H7 (cell line): ENCODE measurements around the gene TP53RK. TPM values are rescaled to one million over a fixed set of nuclear protein-coding genes. Genes with fewer than 3 reads are reported as not detected.
"Not testable (repeated sequence)": the region's sequence is repeated elsewhere in the genome, so short reads cannot be mapped to it uniquely, and the experiment has no call there.

Source experiments
- DNase-seq: peaks from one replicate; pipeline ENCODE4 v3.0.0; 2012
- H3K27me3 ChIP-seq: 2 replicates; pipeline ENCODE4 v1.6.0; 2011; ENCODE audit warnings: mild to moderate bottlenecking, low read length; ENCODE audit not compliant: control insufficient read depth, insufficient read depth
- H3K36me3 ChIP-seq: replicated peaks from 2 replicates; pipeline ENCODE4 v1.5.1; 2011; ENCODE audit warnings: low read length; ENCODE audit not compliant: control insufficient read depth, insufficient read depth
- H3K4me3 ChIP-seq: 2 replicates; pipeline ENCODE4 v1.5.1; 2011; ENCODE audit warnings: low read depth, mild to moderate bottlenecking, control low read depth, low read length, moderate library complexity; ENCODE audit not compliant: insufficient read depth
- total RNA-seq: library from RNA; depleted of rRNA; stranded (reverse); fragments of >200 nt; shearing (Covaris generic); gene quantifications from 2 replicates; pipeline ENCODE4 v1.2.3, GENCODE V29; 2014

The TP53RK gene
- total RNA-seq, 1 experiment from 2014 or later, result 20.0 TPM

DNA sequence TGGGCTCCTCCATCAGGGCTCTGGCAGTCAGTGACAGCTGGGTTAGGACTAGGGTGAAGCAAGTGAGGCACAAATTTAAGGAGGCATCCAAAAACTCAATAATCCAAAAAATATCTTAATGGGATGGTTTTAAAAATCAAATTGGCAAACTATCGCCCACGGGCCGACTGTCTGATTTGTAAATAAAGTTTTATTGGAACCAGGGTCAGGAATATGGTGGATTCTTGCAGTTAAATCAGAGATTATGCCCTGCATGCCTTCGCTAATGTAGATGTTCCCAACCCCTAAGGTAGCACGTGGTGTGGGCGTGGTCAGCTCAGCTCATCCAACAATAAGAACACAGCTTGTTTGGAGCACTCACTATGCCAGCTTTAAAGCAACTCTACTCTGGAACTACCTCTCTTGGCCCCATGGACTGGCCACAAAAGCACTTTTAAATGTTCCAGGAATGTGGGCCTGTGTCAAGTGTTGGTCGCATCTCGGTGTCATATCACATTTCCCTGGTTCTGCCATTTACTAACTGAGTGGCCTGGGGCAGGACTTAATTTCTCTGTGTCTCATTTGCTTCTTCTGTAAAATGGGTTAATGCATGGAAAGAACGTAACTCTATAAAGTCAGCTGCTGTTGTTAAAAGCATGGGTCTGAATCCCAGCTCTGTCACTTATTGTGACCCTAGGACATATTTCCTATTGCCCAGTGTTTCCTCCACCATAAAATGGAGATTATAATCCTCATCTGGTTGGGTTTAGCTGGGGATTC, 7.0 kb downstream of the TP53RK start:
- Histone ChIP-seq H3K27me3 (no peaks in the 10 kb centered on the region), H3K36me3 (peaks cover 17% of the 10 kb centered on the region), H3K4me3 (no peak overlapping the region)
- no peak for DNase-seq

DNA sequence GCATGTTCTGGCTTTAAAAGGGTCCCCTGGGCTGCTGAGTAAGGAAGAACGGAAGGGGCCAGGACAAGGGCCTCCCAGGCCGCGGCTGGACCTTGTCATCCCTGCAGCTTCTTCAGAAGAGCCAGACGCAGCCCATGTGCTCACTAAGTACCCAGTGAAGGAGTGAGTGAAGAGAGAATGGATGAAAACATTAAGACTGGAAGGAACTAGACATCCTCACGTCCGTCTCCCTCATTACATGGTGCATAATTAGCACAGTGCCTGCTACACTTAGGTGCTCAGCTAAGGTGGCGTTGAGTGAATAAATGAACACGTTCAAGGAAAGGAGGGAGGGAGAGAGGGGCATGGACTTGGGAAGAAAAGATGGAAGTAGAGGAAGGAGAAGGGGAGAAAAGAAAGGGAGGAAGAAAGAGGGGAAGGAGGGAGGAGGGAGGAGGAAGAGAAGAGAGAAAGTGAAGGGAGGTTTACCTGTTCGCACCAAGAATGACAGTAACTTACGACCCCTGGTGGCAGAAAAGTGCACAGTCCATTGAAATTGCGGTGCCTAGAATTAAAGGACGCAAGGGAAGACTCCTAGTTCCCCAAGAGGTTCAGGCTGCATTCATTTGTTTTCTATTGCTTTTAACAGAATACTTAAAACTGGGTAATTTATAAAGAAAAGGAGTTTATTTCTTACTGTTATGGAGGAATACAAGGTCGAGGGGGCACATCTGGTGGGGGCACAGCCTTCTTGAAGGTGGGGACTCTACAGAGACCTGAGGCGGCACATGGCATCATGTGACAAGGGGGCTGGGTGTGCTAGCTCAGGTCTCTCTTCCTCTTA, 8.0 kb downstream of the TP53RK start:
- Histone ChIP-seq H3K27me3 (no peaks in the 10 kb centered on the region), H3K36me3 (peaks cover 11% of the 10 kb centered on the region), H3K4me3 (no peak overlapping the region)
- peak; percentile 52 for DNase-seq

DNA sequence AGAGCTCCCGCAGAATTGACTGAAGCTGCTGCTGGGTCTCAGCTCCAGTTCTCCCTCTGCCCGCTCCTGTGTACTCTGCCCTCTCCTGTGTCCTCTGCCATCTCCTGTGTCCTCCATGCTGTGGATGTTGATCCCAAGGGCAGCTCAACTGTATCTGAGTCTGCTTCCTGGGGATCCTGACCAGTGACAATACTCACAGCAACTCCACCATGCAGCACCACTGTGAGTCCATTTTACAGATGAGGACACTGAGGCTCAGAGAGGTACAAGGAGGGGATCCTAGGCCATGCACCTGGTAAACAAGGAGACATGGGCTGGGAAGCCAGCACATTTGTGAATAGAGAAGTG, 8.6 kb downstream of the TP53RK start:
- Histone ChIP-seq H3K27me3 (no peaks in the 10 kb centered on the region), H3K36me3 (peaks cover 10% of the 10 kb centered on the region), H3K4me3 (no peak overlapping the region)
- no peak for DNase-seq

DNA sequence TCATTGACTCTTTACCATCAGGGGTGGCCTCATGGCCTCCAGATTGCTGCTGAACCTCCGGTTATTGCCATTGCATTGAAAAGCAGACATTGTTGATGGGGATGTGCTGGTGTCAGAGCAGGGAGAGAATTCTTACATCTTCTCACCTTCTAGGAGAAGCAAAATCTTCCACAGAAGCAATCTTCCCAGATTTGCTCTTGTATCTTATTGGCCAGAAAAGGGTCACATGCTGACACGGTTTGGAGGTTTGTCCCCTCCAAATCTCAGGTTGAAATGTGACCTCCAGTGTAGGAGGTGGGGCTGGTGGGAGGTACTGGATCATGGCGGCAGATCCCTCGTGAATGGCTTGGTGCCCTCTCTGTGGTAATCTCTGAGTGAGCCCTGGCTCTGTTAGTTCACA, 10.7 kb downstream of the TP53RK start:
- Histone ChIP-seq H3K27me3 (no peaks in the 10 kb centered on the region), H3K4me3 (no peak overlapping the region), H3K36me3 (peaks cover 8% of the 10 kb centered on the region)
- DNase-seq, result no peak

DNA sequence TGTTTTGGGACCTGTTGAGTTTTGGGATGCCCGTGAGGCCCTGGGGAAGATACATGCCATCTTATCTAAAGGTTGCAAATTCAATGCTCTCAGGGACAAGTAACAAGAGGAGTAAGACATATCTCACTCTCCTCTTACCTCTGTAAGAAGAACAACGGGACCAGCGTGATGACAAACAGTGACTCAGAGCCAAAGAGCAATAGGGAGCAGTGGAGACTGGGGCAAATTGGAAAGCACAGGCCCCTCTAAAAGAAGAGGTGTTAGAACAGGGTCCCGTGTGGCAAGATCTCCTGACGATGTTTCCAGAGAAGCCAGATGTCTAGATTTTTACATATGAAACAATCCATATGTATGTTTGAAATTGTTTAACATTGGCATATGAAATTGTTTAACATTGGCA, 11.6 kb downstream of the TP53RK start:
- no peak overlapping the region for H3K4me3 ChIP-seq
- H3K36me3 ChIP-seq, result peaks cover 8% of the 10 kb centered on the region
- no peak for DNase-seq
- no peaks in the 10 kb centered on the region for H3K27me3 ChIP-seq

DNA sequence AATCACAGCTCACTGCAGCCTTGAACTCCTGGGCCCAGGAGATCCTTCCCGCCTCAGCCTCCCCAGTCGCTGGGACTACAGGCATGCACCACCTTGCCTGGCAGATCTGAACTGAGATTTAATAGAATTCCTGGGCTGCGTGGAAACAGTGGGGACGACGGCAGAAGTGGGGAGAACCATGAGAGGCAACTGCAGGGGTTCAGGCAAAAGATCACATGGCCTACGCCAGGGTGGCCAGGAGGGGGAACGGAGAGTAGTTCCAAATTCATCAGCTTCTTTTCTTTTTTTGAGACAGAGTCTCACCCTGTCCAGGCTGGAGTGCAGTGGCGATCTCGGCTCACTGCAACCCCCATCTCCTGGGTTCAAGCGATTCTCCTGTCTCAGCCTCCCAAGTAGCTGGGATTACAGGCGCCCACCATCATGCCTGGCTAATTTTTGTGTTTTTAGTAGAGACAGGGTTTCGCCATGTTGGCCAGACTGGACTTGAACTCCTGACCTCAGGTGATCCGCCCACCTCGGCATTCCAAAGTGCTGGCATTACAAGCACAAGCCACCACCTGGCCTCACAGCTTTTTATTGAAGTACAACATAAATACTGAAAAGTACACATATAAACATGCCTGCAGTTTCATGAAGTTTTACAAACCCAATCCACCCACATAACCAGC, 12.5 kb downstream of the TP53RK start:
- not testable (repeated sequence) for H3K27me3 ChIP-seq, DNase-seq, H3K4me3 ChIP-seq, H3K36me3 ChIP-seq

DNA sequence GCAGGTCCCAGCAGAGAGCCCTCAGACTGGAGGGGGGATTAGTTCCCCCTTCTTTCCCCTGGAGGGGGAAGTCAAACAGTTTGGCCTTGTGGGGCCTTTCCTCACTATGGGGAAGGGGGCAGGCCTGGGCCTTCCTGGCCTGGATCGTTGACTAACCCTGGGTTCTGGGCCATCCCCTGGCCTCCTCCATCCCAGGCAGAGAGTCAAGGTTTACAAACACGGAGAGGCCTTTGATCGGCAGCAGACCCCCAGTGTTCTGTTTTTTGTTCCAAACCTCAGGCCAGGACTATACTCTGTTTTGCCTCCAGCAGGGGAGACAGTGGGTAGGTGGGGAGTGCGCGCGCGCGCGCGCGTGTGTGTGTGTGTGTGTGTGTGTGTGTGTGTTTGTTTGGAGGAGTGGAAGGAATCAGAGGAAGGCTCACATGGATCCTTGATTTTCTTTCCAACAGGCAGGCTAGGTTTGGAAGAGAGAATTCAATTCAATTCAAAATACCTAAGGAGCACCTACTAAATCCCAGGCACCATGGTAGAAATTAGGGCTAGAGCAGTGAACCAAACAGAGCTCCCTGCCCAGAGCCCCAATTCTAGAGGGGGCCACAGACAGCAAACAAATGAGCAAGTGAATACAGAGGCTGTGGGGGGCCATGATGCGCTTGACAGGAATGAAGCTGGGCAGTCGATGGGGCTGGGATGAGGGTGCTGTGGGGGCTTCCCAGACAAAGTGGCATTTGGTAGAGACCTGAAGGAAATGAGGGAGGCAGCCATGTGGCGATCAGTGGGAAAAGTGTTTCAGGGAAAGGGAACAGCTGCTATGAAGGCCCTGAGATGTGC, 14.8 kb downstream of the TP53RK start:
- Histone ChIP-seq H3K27me3 (no peaks in the 10 kb centered on the region), H3K36me3 (no peaks in the 10 kb centered on the region; the same call in none of the 2 replicates), H3K4me3 (no peak overlapping the region)
- no peak for DNase-seq

DNA sequence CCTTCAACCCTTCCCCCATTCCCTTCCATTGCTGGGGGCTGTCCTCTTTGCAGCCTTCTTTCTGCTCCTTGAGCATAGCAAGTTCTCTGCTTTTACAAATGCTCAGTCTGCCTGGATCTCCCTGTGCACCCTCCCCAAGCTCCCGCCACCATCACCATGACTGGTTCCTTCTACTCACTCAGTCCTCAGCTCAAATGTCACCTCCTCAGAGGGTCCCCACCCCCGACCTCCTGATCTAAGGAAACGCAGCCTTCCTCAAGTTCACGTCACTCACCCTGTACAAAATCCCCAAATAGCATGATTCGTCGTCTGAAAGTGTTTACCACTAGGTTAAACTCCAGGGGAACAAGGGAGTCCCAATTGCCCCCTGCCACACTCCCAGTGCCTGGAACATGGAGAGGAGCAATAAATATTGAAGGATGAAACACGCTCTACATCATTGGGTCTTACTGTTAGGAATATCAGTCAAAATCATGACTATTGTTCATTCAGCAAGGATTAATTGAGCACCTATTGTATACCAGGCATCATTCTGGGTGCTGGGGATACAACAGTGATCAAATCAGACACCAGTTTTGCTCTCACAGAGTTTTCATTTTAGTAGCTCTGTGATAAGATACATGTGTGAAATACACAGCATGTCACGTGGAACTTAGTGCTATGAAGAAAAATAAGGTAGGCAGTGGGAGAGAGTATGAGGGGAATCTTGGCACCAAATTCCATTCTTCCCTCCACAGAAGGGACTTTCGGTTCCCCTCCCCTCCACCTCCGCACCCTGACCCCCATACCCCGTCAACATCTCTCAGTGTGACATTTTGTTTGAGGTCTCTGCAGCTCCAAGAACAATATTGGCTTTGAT, 15.6 kb downstream of the TP53RK start:
- Histone ChIP-seq H3K36me3 (peaks cover 1% of the 10 kb centered on the region), H3K27me3 (no peaks in the 10 kb centered on the region), H3K4me3 (no peak overlapping the region)
- no peak for DNase-seq

DNA sequence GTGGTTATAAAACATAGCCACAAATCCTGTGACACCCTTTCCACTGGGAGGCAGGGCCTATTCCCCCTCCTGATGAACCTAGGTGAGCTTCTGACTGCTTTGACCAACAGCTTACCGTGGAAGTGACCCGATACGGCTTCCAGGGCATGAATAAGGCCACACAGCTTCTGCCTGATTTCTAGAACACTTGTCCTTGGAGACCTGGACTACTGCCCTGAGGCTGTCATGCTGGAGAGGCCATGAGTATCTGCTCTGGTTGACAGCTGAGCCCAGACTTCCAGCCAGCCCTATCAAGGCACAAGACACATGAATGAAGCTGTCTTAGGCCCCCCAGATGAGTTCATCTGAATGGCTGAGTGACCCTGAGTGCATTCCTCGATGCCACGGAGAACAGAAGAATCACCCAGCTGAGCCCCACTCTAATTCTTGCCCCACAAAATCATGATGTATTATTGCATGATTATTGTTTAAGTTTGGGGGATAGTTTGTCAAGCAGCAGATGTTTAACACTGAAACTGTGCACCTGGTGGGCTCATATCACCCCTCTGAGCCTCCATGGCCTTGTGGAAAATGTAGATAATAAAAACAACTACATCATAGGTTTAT, 16.6 kb downstream of the TP53RK start:
- H3K4me3 ChIP-seq, result no peak overlapping the region
- no peak for DNase-seq
- H3K27me3 ChIP-seq, result no peaks in the 10 kb centered on the region
- peaks cover 1% of the 10 kb centered on the region; the same call in 1 of the 2 replicates for H3K36me3 ChIP-seq

DNA sequence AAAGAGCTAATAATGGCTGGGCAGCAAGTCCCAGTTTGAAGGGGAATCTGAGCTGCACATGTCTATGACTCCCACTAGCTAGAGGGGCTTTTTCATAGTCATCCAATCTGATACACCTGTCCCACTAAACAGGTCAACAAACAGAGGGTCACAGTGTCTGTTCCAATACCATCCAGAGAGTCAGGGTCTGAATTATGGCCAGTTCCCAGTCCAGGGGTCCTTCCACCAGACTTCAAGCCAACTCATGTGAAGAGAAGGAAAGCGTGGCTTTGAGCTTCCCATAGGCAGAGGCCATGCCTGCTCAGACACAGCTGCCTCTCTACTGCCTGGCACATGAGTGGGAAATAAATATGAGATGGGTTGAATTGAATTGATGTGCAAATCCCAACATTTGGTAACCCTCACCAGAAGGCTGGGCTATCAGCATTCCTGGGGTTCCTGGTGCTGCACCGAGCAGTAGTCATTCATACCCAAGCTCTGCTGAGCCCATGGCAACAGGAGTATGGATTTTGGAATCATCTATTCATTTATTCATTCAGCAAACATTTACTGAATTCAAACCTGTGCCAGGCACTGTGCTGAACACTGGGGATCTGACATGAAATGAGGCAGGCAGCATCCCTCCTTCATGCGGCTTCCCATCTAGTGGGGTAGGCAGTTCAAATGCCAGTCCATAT, 17.2 kb downstream of the TP53RK start:
- no peak for DNase-seq
- Histone ChIP-seq H3K27me3 (no peaks in the 10 kb centered on the region), H3K36me3 (peaks cover 1% of the 10 kb centered on the region; the same call in 1 of the 2 replicates), H3K4me3 (no peak overlapping the region)

DNA sequence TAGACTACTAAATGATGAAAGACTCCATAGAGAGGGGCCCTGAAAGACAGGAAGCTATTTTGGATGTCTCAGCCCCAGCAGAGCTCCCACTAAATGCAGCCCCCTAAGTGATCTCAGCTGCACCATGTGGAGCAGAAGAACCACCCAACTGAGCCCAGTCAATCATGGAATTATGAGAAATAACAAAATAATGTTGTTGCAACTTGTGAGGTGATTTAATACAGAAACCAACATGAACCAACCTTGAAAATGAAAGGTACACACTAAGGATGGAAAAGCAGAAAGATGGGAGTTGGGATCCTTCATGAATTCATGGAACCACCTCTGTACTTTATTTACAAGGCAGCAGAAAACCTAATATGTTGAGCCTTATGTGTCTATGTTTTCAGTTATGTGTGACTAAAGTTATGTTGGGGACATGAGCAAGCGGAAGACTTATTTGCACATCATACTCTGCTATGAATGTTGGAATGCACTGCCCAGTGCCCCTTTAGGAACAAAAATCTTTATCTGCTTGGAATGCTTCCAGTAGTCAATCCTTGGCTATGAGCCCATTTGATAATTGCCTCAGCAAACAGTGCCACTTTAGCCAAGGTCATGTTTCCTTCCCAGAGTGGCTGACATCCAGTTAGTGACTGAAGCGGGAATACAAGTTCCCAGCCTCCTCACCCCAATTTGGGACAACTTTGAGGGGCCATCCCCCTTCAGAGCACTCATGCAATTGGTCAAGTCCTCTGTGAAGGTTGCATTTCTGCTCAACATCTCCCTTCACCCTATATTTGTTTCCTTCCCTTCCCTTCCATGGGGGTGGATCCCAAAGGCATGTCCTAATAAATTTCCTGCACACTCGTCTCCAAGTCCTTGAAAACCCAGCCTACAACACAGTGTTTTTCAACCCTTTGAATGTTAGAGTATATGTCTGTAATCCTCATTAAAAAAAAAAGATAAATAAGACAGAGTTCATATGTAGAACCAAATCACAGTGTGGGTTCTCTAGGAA, 18.4 kb downstream of the TP53RK start:
- DNase-seq, result no peak
- H3K4me3 ChIP-seq, result no peak overlapping the region
- H3K27me3 ChIP-seq, result no peaks in the 10 kb centered on the region
- H3K36me3 ChIP-seq, result peaks cover 1% of the 10 kb centered on the region

DNA sequence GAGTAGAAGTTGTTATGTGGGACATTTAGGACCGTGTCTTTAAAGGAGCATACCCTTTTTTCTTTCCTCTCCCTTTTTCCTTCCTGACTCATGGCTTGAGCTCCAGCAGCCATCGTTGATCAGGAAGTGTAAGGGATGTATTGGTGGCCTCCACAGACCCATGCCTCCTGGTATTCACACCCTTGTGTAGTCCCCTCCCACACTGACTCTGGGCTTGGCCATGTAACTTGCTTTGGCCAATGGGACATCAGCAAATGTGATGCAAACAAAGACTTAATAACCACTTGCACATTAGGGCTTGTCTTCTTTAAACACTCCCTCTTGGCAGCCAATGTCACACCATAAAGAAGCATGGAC, 19.0 kb downstream of the TP53RK start:
- no peaks in the 10 kb centered on the region for H3K27me3 ChIP-seq
- DNase-seq, result no peak
- H3K4me3 ChIP-seq, result no peak overlapping the region
- H3K36me3 ChIP-seq, result peaks cover 1% of the 10 kb centered on the region
